HG03521 (cell line): ENCODE results near the gene VAC14.

ENCODE experiments used
- ATAC-seq: cut with Tn5 transposase; IDR thresholded peaks from one replicate; pipeline ENCODE4 v1.9.1; 2021; ENCODE audit warnings: mild to moderate bottlenecking, moderate library complexity; ENCODE audit not compliant: unreplicated experiment

Gene VAC14

GRCh38 chr16:70725912-70726828 lies 74.8 kb downstream of the VAC14 start:
- no peak for ATAC-seq

GRCh38 chr16:70725024-70725911 lies 75.7 kb downstream of the VAC14 start:
- ATAC-seq, result no peak

- ATAC-seq, result no peak
These were observed 76.6 kb downstream of the VAC14 start for GRCh38 chr16:70724146-70725023.

GRCh38 chr16:70723740-70724145 lies 77.2 kb downstream of the VAC14 start:
- no peak for ATAC-seq

GRCh38 chr16:70721202-70721963 lies 79.6 kb downstream of the VAC14 start:
- ATAC-seq, result no peak

- no peak for ATAC-seq
These were observed 80.3 kb downstream of the VAC14 start for GRCh38 chr16:70720425-70721201.

GRCh38 chr16:70717065-70717464 lies 83.9 kb downstream of the VAC14 start:
- no peak for ATAC-seq

GRCh38 chr16:70715860-70716357 lies 85.0 kb downstream of the VAC14 start:
- ATAC-seq, result no peak

GRCh38 chr16:70715055-70715858 lies 85.7 kb downstream of the VAC14 start:
- no peak for ATAC-seq

- ATAC-seq, result no peak
These were observed 86.3 kb downstream of the VAC14 start for GRCh38 chr16:70714581-70715054.

- no peak for ATAC-seq
These were observed 87.1 kb downstream of the VAC14 start for GRCh38 chr16:70713824-70714223.

GRCh38 chr16:70713342-70713741 lies 87.6 kb downstream of the VAC14 start:
- no peak for ATAC-seq

GRCh38 chr16:70712942-70713341 lies 88.0 kb downstream of the VAC14 start:
- no peak for ATAC-seq

- ATAC-seq, result no peak
These were observed 88.6 kb downstream of the VAC14 start for GRCh38 chr16:70712359-70712758.

GRCh38 chr16:70711211-70712031 lies 89.5 kb downstream of the VAC14 start:
- ATAC-seq, result no peak

GRCh38 chr16:70710422-70711210 lies 90.3 kb downstream of the VAC14 start:
- no peak for ATAC-seq
